GM12878 (cell line): ENCODE measurements around the gene C9orf72. TPM values are rescaled to one million over a fixed set of nuclear protein-coding genes. Genes with fewer than 3 reads are reported as not detected.

ENCODE experiments used
- ATAC-seq: fragments of 200-7000 bp; cut with Tn5 transposase; 3 replicates; pipeline ENCODE4 v1.9.1; 2020; ENCODE audit warnings: mild to moderate bottlenecking, moderate library complexity
- BruUV-seq: library from RNA; stranded (reverse); fragments of 400-500 nt; replicated peaks from 2 replicates; lab custom pipeline; 2021; lab: Mats Ljungman, UMichigan
- CTCF ChIA-PET: fragments of 300-600 bp; sonication (Branson Sonifier 250); formaldehyde crosslinking; extraction: SDS; loops from one replicate; lab custom pipeline; 2021; ENCODE audit warnings: inconsistent platforms; lab: Yijun Ruan, JAX
- POLR2A ChIA-PET: fragments of 350-600 bp; formaldehyde crosslinking; extraction: SDS; loops from one replicate; lab custom pipeline; 2021; ENCODE audit warnings: inconsistent platforms; lab: Charles Lee
- RAD21 ChIA-PET: fragments of 300-600 bp; sonication (Branson Sonifier 250); formaldehyde crosslinking; loops from one replicate; lab custom pipeline; 2023; ENCODE audit warnings: antibody characterized with exemption; ENCODE audit not compliant: unreplicated experiment; lab: Charles Lee
- SMC1A ChIA-PET: fragments of 300-600 bp; sonication (Branson Sonifier 250); formaldehyde crosslinking; loops from one replicate; lab custom pipeline; 2023; ENCODE audit not compliant: unreplicated experiment, uncharacterized antibody; lab: Charles Lee
- DNase-seq: peaks from one replicate; pipeline ENCODE4 v3.0.0-alpha.2; 2011; ENCODE audit warnings: low read depth, low spot score
- FAIRE-seq: peaks from 3 replicates; lab custom pipeline; 2011; peaks lifted over from hg19 to GRCh38; lab: Jason Lieb, UNC
- H2AFZ ChIP-seq: 2 replicates; pipeline ENCODE4 v1.6.0; 2011; ENCODE audit warnings: low read depth, low read length, control low read depth; ENCODE audit not compliant: control insufficient read depth
- H3K27ac ChIP-seq: 2 replicates; pipeline ENCODE4 v1.5.1; 2011; ENCODE audit warnings: control low read depth; ENCODE audit not compliant: control insufficient read depth, insufficient read depth
- H3K27me3 ChIP-seq, 2 experiments: replicated peaks in 1 of 2; 2 replicates each; pipeline versions ENCODE4 v1.6.0 to v1.6.1; 2011; ENCODE audit warnings: low read length in 1 of 2; ENCODE audit not compliant: control insufficient read depth in 2 of 2, insufficient read depth in 2 of 2
- H3K36me3 ChIP-seq, 2 experiments: 2 replicates each; pipeline ENCODE4 v1.5.1; 2011; ENCODE audit warnings: low read length in 1 of 2; ENCODE audit not compliant: control insufficient read depth in 2 of 2, insufficient read depth in 2 of 2
- H3K4me1 ChIP-seq: 2 replicates; pipeline ENCODE4 v1.6.1; 2011; ENCODE audit warnings: mild to moderate bottlenecking, low read length, moderate library complexity, mixed read lengths; ENCODE audit not compliant: control insufficient read depth, insufficient read depth
- H3K4me2 ChIP-seq: 2 replicates; pipeline ENCODE4 v1.6.0; 2011; ENCODE audit warnings: control low read depth; ENCODE audit not compliant: control insufficient read depth, insufficient read depth
- H3K4me3 ChIP-seq: fragments of 200-600 bp; sonication (generic); 2 replicates; pipeline ENCODE4 v1.5.1; 2016
- H3K79me2 ChIP-seq: 2 replicates; pipeline ENCODE4 v1.6.0; 2011; ENCODE audit warnings: low read length; ENCODE audit not compliant: control insufficient read depth, insufficient read depth
- H3K9ac ChIP-seq: 2 replicates; pipeline ENCODE4 v1.8.0; 2011; ENCODE audit warnings: low read length, control low read depth, mixed read lengths; ENCODE audit not compliant: control insufficient read depth, insufficient read depth
- H3K9me3 ChIP-seq: replicated peaks from 3 replicates; pipeline ENCODE4 v1.5.1; 2011; ENCODE audit warnings: mild to moderate bottlenecking, low read length; ENCODE audit not compliant: control insufficient read depth, insufficient read depth
- H4K20me1 ChIP-seq: 2 replicates; pipeline ENCODE4 v1.6.0; 2011; ENCODE audit not compliant: control insufficient read depth, insufficient read depth
- BACH1 ChIP-seq: fragments of 450-650 bp; IDR thresholded peaks from 2 replicates; pipeline ENCODE4 v1.6.1; 2017; ENCODE audit warnings: mild to moderate bottlenecking, borderline replicate concordance
- CEBPZ ChIP-seq: fragments of 150-350 bp; IDR thresholded peaks from 2 replicates; pipeline ENCODE4 v1.6.1; 2016; ENCODE audit warnings: low read depth, low read length
- E2F4 ChIP-seq: IDR thresholded peaks from 2 replicates; pipeline ENCODE4 v1.6.1; 2012; ENCODE audit warnings: low read depth, low read length, improper control_type of control experiment
- EED ChIP-seq: sonication (generic); IDR thresholded peaks from 2 replicates; pipeline ENCODE4 v1.6.1; 2016; ENCODE audit warnings: antibody characterized with exemption, low read depth
- EGR1 ChIP-seq, 2 experiments: IDR thresholded peaks; 1 replicate in 1 of 2; 2 replicates in 1 of 2; pipeline ENCODE4 v1.6.1; 2011 to 2012; ENCODE audit warnings: low read depth in 2 of 2, low read length in 2 of 2, borderline replicate concordance in 1 of 2, mild to moderate bottlenecking in 1 of 2, moderate library complexity in 1 of 2
- ETV6 ChIP-seq, 2 experiments: fragments of 450-650 bp in 1 of 2; IDR thresholded peaks in 1 of 2; conservative IDR thresholded peaks in 1 of 2; 2 replicates each; pipeline ENCODE4 v1.6.1; 2014; ENCODE audit warnings: antibody characterized with exemption in 1 of 2, borderline replicate concordance in 1 of 2, low read depth in 1 of 2, mild to moderate bottlenecking in 1 of 2, moderate library complexity in 1 of 2
- HDAC2 ChIP-seq: fragments of 200-600 bp; sonication (generic); IDR thresholded peaks from 2 replicates; pipeline ENCODE4 v1.6.1; 2017
- MEF2B ChIP-seq: fragments of 450-650 bp; IDR thresholded peaks from 2 replicates; pipeline ENCODE4 v1.6.1; 2018; ENCODE audit warnings: mild to moderate bottlenecking, moderate library complexity; ENCODE audit not compliant: partially characterized antibody, poor library complexity, severe bottlenecking
- NBN ChIP-seq: fragments of 450-650 bp; IDR thresholded peaks from 2 replicates; pipeline ENCODE4 v1.6.1; 2016
- NFIC ChIP-seq: IDR thresholded peaks from 2 replicates; pipeline ENCODE4 v1.6.1; 2012; ENCODE audit warnings: low read depth, mild to moderate bottlenecking, inconsistent platforms, low read length, moderate library complexity
- NR2C1 ChIP-seq: fragments of 450-650 bp; IDR thresholded peaks from 2 replicates; pipeline ENCODE4 v1.6.1; 2017; ENCODE audit warnings: antibody characterized with exemption, mild to moderate bottlenecking, moderate library complexity
- NRF1 ChIP-seq: conservative IDR thresholded peaks from 2 replicates; pipeline ENCODE4 v1.6.1; 2011; ENCODE audit warnings: mild to moderate bottlenecking, low read depth, low read length, improper control_type of control experiment
- RELA ChIP-seq: fragments of 450-650 bp; IDR thresholded peaks from 2 replicates; pipeline ENCODE4 v1.8.0; 2014; ENCODE audit warnings: borderline replicate concordance; ENCODE audit not compliant: partially characterized antibody
- USF1 ChIP-seq: IDR thresholded peaks from 2 replicates; pipeline ENCODE4 v1.6.1; 2011; ENCODE audit warnings: borderline replicate concordance, low read depth, mild to moderate bottlenecking, moderate library complexity, mixed read lengths, low read length; ENCODE audit not compliant: insufficient read depth; ENCODE audit errors: extremely low read length
- ZZZ3 ChIP-seq: IDR thresholded peaks from 2 replicates; pipeline ENCODE4 v1.6.1; 2011; ENCODE audit warnings: low read depth; ENCODE audit not compliant: control insufficient read depth, insufficient read length
- WGBS: methylation state at CpG from one replicate; pipeline ENCODE4 v1.1.6; 2016; ENCODE audit warnings: low lambda C conversion rate; ENCODE audit not compliant: insufficient replicate concordance, insufficient coverage; ENCODE audit errors: missing lambda C conversion rate; 5-methylcytosine and 5-hydroxymethylcytosine counted together
- in situ Hi-C: fragments of 300-500 bp; cut with MboI; formaldehyde crosslinking; loops from 9 replicates; pipeline ENCODE4 v1.14.3; 2018; ENCODE audit warnings: mixed read lengths
- intact Hi-C: fragments of 100-400 bp; cut with micrococcal nuclease; formaldehyde crosslinking; loops from one replicate; pipeline ENCODE4 v1.14.2; 2022; ENCODE audit not compliant: unreplicated experiment
- polyA plus RNA-seq, 11 experiments: library from polyadenylated mRNA; depleted of rRNA in 4 of 11; unstranded in 6 of 11; stranded (reverse) in 5 of 11; fragments of >200 nt; fragmentation: Nextera tagmentation in 4 of 11; fragmentation: Illumina TruSeq in 1 of 11; extraction: Ambion mirVana in 4 of 11; extraction: Trizol in 1 of 11; gene quantifications; 1 replicate in 1 of 11; 2 replicates in 10 of 11; pipeline versions ENCODE4 v1.2.1 to v1.2.3, GENCODE V29; 2011 to 2016; ENCODE audit warnings: inconsistent platforms in 2 of 11, missing spikeins in 2 of 11, low read depth in 1 of 11
- total RNA-seq, 4 experiments: library from RNA; depleted of rRNA in 3 of 4; stranded (reverse); fragments of >200 nt in 3 of 4; fragmentation: Illumina TruSeq in 1 of 4; extraction: Trizol in 1 of 4; gene quantifications; 2 replicates each; pipeline versions ENCODE4 v1.2.1 to v1.2.3, GENCODE V29; 2013 to 2021

C9orf72 gene
- total and polyA plus RNA-seq, 10 of the 15 experiments (the other 5 are each of a cell fraction or from before 2014, with no cell fraction given), result 4.8 to 9.0 (median 6.4) TPM

- ChIA-PET RAD21 (interaction anchor here (1.6 to 6.3 kb wide), 3 partner anchors 10 to 206 kb away, joined by 4 to 62 read pairs (median 8); partner anchors contain the start of gene C9orf72), CTCF (interaction anchor here (1.0 to 6.2 kb wide), 9 partner anchors 9 to 206 kb away, joined by 3 to 65 read pairs (median 5); no protein-coding TSS in a partner anchor), POLR2A (interaction anchor here (1.7 kb wide), 1 partner anchor 160 kb away, joined by 3 read pairs; no protein-coding TSS in a partner anchor), SMC1A (interaction anchor here (0.6 to 11.1 kb wide), 7 partner anchors 8 to 263 kb away, joined by 4 to 89 read pairs (median 5); partner anchors contain the start of gene MOB3B)
- Histone ChIP-seq H3K9me3 (no peaks in the 10 kb centered on the region), H3K4me3 (no peak overlapping the region), H3K27ac (no peak overlapping the region), H4K20me1 (no peaks in the 10 kb centered on the region), H3K4me1 (peaks cover 10% of the 10 kb centered on the region), H2AFZ (no peak overlapping the region), H3K4me2 (no peak overlapping the region), H3K79me2 (no peaks in the 10 kb centered on the region), H3K27me3 (no peaks in the 10 kb centered on the region), H3K9ac (no peak overlapping the region), H3K36me3 (no peaks in the 10 kb centered on the region)
- no peak for ATAC-seq
- DNase-seq, result no peak
- TSS peak; percentile 43 for BruUV-seq
- intact Hi-C loops (no loop called here), in situ Hi-C loops (no loop called here)
- 92% methylated on average over 1 of the region's 1 CpG for WGBS
- TF ChIP-seq NFIC (no peak), NR2C1 (no peak), EGR1 (IDR thresholded peaks at IDR 0.05; ENCODE audit: borderline replicate concordance in 1 of 2, low read depth in 2 of 2, low read length in 2 of 2) (no peak), CEBPZ (no peak), MEF2B (no peak), BACH1 (no peak), HDAC2 (no peak), USF1 (no peak), E2F4 (no peak), EED (no peak), ZZZ3 (no peak), NBN (no peak), RELA (no peak), ETV6 (conservative IDR thresholded peaks at IDR 0.05 in 1 of 2, IDR thresholded peaks at IDR 0.05 in 1 of 2; ENCODE audit: borderline replicate concordance in 1 of 2, low read depth in 1 of 2) (no peak), NRF1 (no peak)
- TF ChIP-seq, all 136 proteins: peak for 0
- no peak for FAIRE-seq
Measured at GRCh38 chr9:27537756-27538155, 35.5 kb downstream of the C9orf72 start.
